IPS-18c (cell line): ENCODE data around the gene IL4R.

ENCODE experiments used
- H3K4me3 ChIP-seq: 2 replicates; pipeline ENCODE4 v1.7.0; 2013; ENCODE audit warnings: low read depth, mild to moderate bottlenecking, low read length, moderate library complexity; ENCODE audit not compliant: insufficient read depth
- H3K9me3 ChIP-seq: one replicate; pipeline ENCODE4 v1.6.1; 2013; ENCODE audit warnings: mild to moderate bottlenecking, low read length, moderate library complexity; ENCODE audit not compliant: control insufficient read depth, insufficient read depth

The IL4R gene

GRCh38 chr16:27305839-27306442, 7.8 kb upstream of the IL4R start:
- H3K4me3 ChIP-seq: no peak overlapping the region
- no peaks in the 10 kb centered on the region for H3K9me3 ChIP-seq

GRCh38 chr16:27308792-27309191, 5.0 kb upstream of the IL4R start:
- H3K9me3 ChIP-seq: no peaks in the 10 kb centered on the region
- no peak overlapping the region for H3K4me3 ChIP-seq

DNA sequence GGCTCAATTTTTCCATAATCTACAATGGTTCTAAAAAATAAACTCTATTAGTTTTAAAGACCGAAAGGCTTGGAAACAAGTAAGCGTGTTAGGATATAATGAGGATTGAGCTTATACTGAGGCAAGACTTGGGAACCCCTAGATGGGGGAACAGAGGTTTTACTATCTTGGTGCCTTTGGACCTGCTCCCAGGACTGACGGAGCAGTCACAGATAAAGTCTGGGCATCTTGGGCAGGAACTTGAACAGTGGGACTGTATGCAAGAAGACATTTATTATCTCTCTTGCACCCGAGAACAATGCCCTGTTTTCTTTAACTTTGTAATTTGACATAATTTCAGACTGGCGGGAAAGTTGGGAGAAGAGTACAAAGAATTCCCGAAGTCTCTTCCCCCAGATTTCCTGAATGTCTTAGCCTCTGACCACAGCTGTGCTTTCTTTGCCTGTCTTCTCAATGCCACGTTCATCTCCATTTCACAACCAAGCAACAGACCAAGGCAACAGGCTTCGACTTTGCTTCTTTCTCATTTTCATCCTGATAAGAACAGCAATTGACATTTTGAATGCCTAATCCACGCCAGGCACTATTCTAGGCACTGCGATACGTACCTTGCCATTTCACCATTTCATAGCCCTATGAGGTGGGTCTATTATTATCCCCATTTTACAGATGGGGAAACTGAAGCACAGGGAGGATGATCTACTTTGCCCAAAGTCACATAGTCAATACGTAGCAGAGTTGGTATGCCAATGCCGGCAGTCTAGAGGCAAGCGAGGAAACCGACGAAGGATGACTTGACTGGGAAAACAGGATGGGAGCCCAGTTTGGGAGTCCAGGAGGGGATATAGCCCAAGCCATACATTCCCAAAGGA, 3.0 kb upstream of the IL4R start:
- no peak overlapping the region for H3K4me3 ChIP-seq
- no peaks in the 10 kb centered on the region for H3K9me3 ChIP-seq

- H3K4me3 ChIP-seq: no peak overlapping the region
- no peaks in the 10 kb centered on the region for H3K9me3 ChIP-seq
These were observed 2.3 kb upstream of the IL4R start for GRCh38 chr16:27311448-27311830.

DNA sequence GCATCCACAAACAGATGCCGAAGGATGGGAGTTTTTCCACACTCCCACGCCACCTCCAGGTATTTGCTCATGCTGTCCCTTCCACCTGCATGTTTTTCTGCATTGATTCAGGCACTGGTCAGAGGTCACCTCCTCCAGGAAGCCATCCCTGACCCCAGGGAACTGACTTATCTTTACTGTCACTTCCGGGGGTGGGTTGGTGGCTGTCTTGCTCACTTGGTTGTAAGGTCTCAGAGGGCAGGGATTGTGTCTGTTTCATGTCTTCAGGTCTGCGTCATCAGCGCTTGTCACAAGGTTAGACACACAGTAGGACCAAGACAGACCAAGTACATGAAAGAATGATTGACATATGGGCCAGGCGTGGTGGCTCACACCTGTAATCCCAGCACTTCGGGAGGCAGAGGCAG, 1.9 kb upstream of the IL4R start:
- Histone ChIP-seq H3K4me3 (no peak overlapping the region), H3K9me3 (no peaks in the 10 kb centered on the region)

- H3K4me3 ChIP-seq: peak overlapping the region; percentile 81; the same call in 1 of the 2 replicates
- no peaks in the 10 kb centered on the region for H3K9me3 ChIP-seq
These were observed 973 bp upstream of the IL4R start for GRCh38 chr16:27312580-27313421.

DNA sequence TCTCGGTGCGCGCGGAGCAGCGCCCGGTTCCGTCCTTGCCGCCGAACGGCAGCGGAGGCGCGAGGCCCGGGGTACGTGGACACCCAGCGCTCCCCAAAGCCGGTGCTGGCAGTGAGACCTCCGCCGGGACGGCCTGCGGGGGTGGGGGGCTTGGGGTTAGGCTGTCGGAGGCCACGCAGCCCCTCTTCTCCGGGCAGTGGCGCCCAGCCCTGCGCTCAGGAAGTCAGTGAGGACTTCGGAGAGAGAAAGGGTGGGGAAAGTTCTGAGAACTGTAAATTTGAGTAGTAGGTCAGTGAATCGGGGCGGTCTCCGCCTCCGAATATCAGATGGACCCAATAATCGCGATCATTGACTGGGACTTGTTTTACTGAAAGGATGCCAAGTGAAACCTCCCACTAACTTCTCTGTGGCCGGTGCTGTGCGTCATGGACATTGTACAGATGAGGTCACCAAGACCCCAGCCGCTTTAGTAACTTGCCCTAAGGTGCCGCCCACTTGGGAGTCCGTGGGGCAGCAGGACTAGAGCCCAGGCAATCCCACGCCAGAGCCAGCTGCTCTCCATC, 468 bp downstream of the IL4R start:
- Histone ChIP-seq H3K4me3 (peak overlapping the region; percentile 81), H3K9me3 (no peaks in the 10 kb centered on the region)

GRCh38 chr16:27314986-27315332, 1.2 kb downstream of the IL4R start:
- no peaks in the 10 kb centered on the region for H3K9me3 ChIP-seq
- H3K4me3 ChIP-seq: no peak overlapping the region

GRCh38 chr16:27315333-27316037, 1.7 kb downstream of the IL4R start:
- no peak overlapping the region for H3K4me3 ChIP-seq
- no peaks in the 10 kb centered on the region for H3K9me3 ChIP-seq

GRCh38 chr16:27316038-27316680, 2.4 kb downstream of the IL4R start:
- no peaks in the 10 kb centered on the region for H3K9me3 ChIP-seq
- no peak overlapping the region for H3K4me3 ChIP-seq

DNA sequence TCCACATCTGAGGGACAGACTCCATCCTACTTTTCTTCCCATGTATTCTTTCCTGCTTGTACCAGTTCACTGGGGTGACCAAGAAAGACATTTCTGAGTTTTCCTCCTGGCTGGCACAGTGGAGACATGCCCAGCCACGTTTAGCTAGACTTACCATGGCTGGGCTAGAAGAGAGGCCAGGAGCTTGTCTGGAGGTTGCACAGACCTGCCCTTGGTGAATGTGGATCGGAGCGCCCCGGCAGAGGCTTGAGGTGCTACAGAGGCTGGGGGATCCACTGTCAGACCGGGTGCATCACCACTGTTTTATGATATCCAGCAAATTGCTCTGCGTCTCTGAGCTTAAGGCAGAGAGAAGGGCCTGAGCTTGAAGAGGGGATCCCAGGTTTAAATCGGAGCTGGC, 3.5 kb downstream of the IL4R start:
- no peak overlapping the region for H3K4me3 ChIP-seq
- no peaks in the 10 kb centered on the region for H3K9me3 ChIP-seq

GRCh38 chr16:27317738-27318391, 4.1 kb downstream of the IL4R start:
- Histone ChIP-seq H3K4me3 (no peak overlapping the region), H3K9me3 (no peaks in the 10 kb centered on the region)

GRCh38 chr16:27318392-27319256, 4.8 kb downstream of the IL4R start:
- Histone ChIP-seq H3K9me3 (no peaks in the 10 kb centered on the region), H3K4me3 (no peak overlapping the region)

GRCh38 chr16:27319257-27319965, 5.6 kb downstream of the IL4R start:
- no peak overlapping the region for H3K4me3 ChIP-seq
- H3K9me3 ChIP-seq: no peaks in the 10 kb centered on the region
